Endothelial cell of umbilical vein (primary cell): ENCODE results near the gene DUSP10. TPM values are rescaled to one million over a fixed set of nuclear protein-coding genes. Genes with fewer than 3 reads are reported as not detected.

Experiments
- BruUV-seq: library from RNA; stranded (reverse); fragments of 400-500 nt; replicated peaks from 2 replicates; lab custom pipeline; 2021; lab: Mats Ljungman, UMichigan
- CTCF ChIA-PET: fragments of 300-600, 350-600 bp; sonication (Branson Sonifier 250); formaldehyde crosslinking; loops from one replicate; lab custom pipeline; 2021; ENCODE audit warnings: antibody characterized with exemption, inconsistent platforms; lab: Charles Lee
- POLR2A ChIA-PET: fragments of 300-600, 350-600 bp; sonication (Branson Sonifier 250); formaldehyde crosslinking; loops from one replicate; lab custom pipeline; 2021; ENCODE audit warnings: antibody characterized with exemption, inconsistent platforms; lab: Charles Lee
- DNase-seq: peaks from one replicate; pipeline ENCODE4 v3.0.0-alpha.2; 2011; ENCODE audit warnings: low read depth, low spot score
- FAIRE-seq: peaks from 2 replicates; lab custom pipeline; 2011; peaks lifted over from hg19 to GRCh38; lab: Jason Lieb, UNC
- H2AFZ ChIP-seq: 2 replicates; pipeline ENCODE4 v1.6.0; 2012; ENCODE audit warnings: low read depth, low read length, control low read depth, inconsistent platforms
- H3K27ac ChIP-seq: 2 replicates; pipeline ENCODE4 v1.5.1; 2011; ENCODE audit warnings: low read depth, mild to moderate bottlenecking, control low read depth, low read length, moderate library complexity; ENCODE audit not compliant: insufficient read depth
- H3K27me3 ChIP-seq, 2 experiments: 2 replicates each; pipeline versions ENCODE4 v1.6.0 to v1.6.1; 2011; ENCODE audit warnings: low read length in 2 of 2, mixed read lengths in 1 of 2; ENCODE audit not compliant: control insufficient read depth in 2 of 2, insufficient read depth in 2 of 2
- H3K36me3 ChIP-seq, 2 experiments: 2 replicates in 1 of 2; 3 replicates in 1 of 2; pipeline ENCODE4 v1.5.1; 2011; ENCODE audit warnings: low read length in 2 of 2, mild to moderate bottlenecking in 1 of 2, moderate library complexity in 1 of 2; ENCODE audit not compliant: control insufficient read depth in 2 of 2, insufficient read depth in 2 of 2; ENCODE audit errors: extremely low read depth in 1 of 2
- H3K4me1 ChIP-seq: 3 replicates; pipeline ENCODE4 v1.5.1; 2011; ENCODE audit warnings: mild to moderate bottlenecking, low read length; ENCODE audit not compliant: control insufficient read depth, insufficient read depth; ENCODE audit errors: extremely low read depth
- H3K4me2 ChIP-seq: 2 replicates; pipeline ENCODE4 v1.6.1; 2011; ENCODE audit warnings: low read length, control low read depth, mixed read lengths; ENCODE audit not compliant: insufficient read depth
- H3K4me3 ChIP-seq, 3 experiments: fragments of 200-600 bp in 1 of 3; sonication (generic), shearing (Covaris generic) in 1 of 3; replicated peaks in 1 of 3; 2 replicates each; pipeline ENCODE4 v1.5.1; 2011 to 2016; ENCODE audit warnings: control low read depth in 3 of 3, low read length in 3 of 3, mild to moderate bottlenecking in 2 of 3, inconsistent platforms in 1 of 3, low read depth in 1 of 3, moderate library complexity in 1 of 3; ENCODE audit not compliant: insufficient read depth in 1 of 3
- H3K79me2 ChIP-seq: 2 replicates; pipeline ENCODE4 v1.6.0; 2012; ENCODE audit warnings: low read length, inconsistent platforms; ENCODE audit not compliant: control insufficient read depth, insufficient read depth
- H3K9ac ChIP-seq: replicated peaks from 2 replicates; pipeline ENCODE3; 2011; ENCODE audit warnings: low read length, control low read depth; ENCODE audit not compliant: insufficient read depth; ENCODE audit errors: extremely low read depth
- H3K9me1 ChIP-seq: replicated peaks from 3 replicates; pipeline ENCODE4 v1.6.0; 2011; ENCODE audit warnings: mild to moderate bottlenecking, low read length; ENCODE audit not compliant: control insufficient read depth, insufficient read depth; ENCODE audit errors: extremely low read depth
- H3K9me3 ChIP-seq: replicated peaks from 2 replicates; pipeline ENCODE4 v1.5.1; 2012; ENCODE audit warnings: low read length, inconsistent platforms; ENCODE audit not compliant: control insufficient read depth, insufficient read depth
- H4K20me1 ChIP-seq: replicated peaks from 2 replicates; pipeline ENCODE3; 2011; ENCODE audit warnings: mild to moderate bottlenecking, low read length; ENCODE audit not compliant: control insufficient read depth, insufficient read depth; ENCODE audit errors: extremely low read depth
- CTCF ChIP-seq, 2 donors: IDR thresholded peaks; 1 replicate in 1 of 2; 2 replicates in 1 of 2; pipeline ENCODE4 v1.5.1; 2011; ENCODE audit warnings: low read length in 2 of 2, mild to moderate bottlenecking in 2 of 2, moderate library complexity in 2 of 2, control low read depth in 1 of 2, inconsistent platforms in 1 of 2, low read depth in 1 of 2; ENCODE audit not compliant: insufficient read depth in 1 of 2; ENCODE audit errors: extremely low read depth in 1 of 2
- EZH2 ChIP-seq: IDR thresholded peaks from 2 replicates; pipeline ENCODE4 v1.6.1; 2012; ENCODE audit warnings: borderline replicate concordance, low read depth, mild to moderate bottlenecking, moderate library complexity, low read length, inconsistent platforms; ENCODE audit not compliant: severe bottlenecking
- FOS ChIP-seq: IDR thresholded peaks from 2 replicates; pipeline ENCODE4 v1.6.1; 2011; ENCODE audit warnings: mild to moderate bottlenecking, low read length, moderate library complexity, borderline replicate concordance; ENCODE audit not compliant: insufficient read depth
- GATA2 ChIP-seq: IDR thresholded peaks from 2 replicates; pipeline ENCODE4 v1.7.0; 2011; ENCODE audit warnings: low read depth, mild to moderate bottlenecking, moderate library complexity, mixed read lengths, low read length; ENCODE audit not compliant: insufficient read length, insufficient read depth
- JUN ChIP-seq: IDR thresholded peaks from 2 replicates; pipeline ENCODE4 v1.6.1; 2011; ENCODE audit warnings: borderline replicate concordance, low read depth; ENCODE audit not compliant: insufficient read length, insufficient read depth
- MAX ChIP-seq: IDR thresholded peaks from 2 replicates; pipeline ENCODE4 v1.6.1; 2011; ENCODE audit not compliant: insufficient read depth, insufficient read length
- MYC ChIP-seq: IDR thresholded peaks from one replicate; pipeline ENCODE4 v1.6.1; 2011; ENCODE audit warnings: mild to moderate bottlenecking, low read depth, low read length
- POLR2A ChIP-seq: IDR thresholded peaks from 2 replicates; pipeline ENCODE4 v1.6.1; 2012; ENCODE audit warnings: low read depth, mild to moderate bottlenecking, control low read depth, low read length
- POLR2AphosphoS5 ChIP-seq: IDR thresholded peaks from 2 replicates; pipeline ENCODE4 v1.6.1; 2012; ENCODE audit warnings: low read depth, mild to moderate bottlenecking, control low read depth, low read length, moderate library complexity; ENCODE audit not compliant: insufficient read depth
- dilution Hi-C: fragments of 300-500 bp; cut with MboI; formaldehyde crosslinking; loops from one replicate; pipeline ENCODE4 v1.15.0; 2019; ENCODE audit warnings: low sequenced_read_pairs; ENCODE audit not compliant: extremely low pct_ligation_motif_present
- intact Hi-C: fragments of 100-400 bp; cut with micrococcal nuclease; formaldehyde crosslinking; loops from one replicate; pipeline ENCODE4 v1.10.0; 2022
- polyA plus RNA-seq, 4 experiments: library from polyadenylated mRNA; depleted of rRNA in 3 of 4; stranded (reverse) in 3 of 4; unstranded in 1 of 4; fragments of >200 nt; gene quantifications; 2 replicates each; pipeline versions ENCODE4 v1.2.1 to v1.2.3, GENCODE V29; 2011 to 2012; ENCODE audit warnings: missing spikeins in 1 of 4
- total RNA-seq: library from RNA; stranded (reverse); gene quantifications from 2 replicates; pipeline ENCODE4 v1.2.3, GENCODE V29; 2021

The DUSP10 gene
- total and polyA plus RNA-seq, 2 donors (not counting 3 experiments of a cell fraction or from before 2014, with no cell fraction given), result 1.6 to 1.9 TPM

DNA sequence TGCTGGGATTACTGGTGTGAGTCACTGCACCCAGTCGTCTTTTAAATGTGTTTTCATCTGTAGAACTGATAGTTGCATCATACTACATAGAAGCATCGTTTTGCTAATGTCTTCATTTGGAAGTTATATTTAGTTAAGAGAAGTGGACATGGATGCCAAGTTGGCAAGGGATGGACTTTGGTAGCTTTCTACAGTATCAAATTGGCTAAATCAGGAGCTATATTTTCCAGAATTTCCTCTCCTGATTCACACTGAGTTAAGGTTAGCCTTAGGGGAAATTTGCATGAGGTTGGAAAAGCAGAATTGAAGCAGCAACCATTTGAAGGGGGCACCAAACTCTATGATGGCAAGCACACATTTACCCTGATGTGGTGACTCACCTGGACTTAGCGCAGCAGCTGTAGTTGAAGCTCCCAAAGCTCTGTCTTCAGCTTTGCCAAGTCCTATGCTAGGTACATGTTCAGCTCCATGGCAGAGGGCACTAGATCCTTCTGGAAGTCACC, 43.9 kb downstream of the DUSP10 start:
- POLR2A ChIA-PET, result no interaction called here
- Histone ChIP-seq H3K79me2 (no peaks in the 10 kb centered on the region), H2AFZ (no peak overlapping the region), H3K9me3 (no peaks in the 10 kb centered on the region), H3K4me1 (no peaks in the 10 kb centered on the region), H3K9me1 (no peaks in the 10 kb centered on the region), H3K27ac (no peak overlapping the region), H3K4me3 (no peak overlapping the region), H3K36me3 (no peaks in the 10 kb centered on the region), H3K27me3 (no peaks in the 10 kb centered on the region), H3K4me2 (no peak overlapping the region), H3K9ac (no peak overlapping the region), H4K20me1 (no peaks in the 10 kb centered on the region)
- CTCF ChIA-PET, result interaction anchor here (1.1 kb wide), 1 partner anchor 47 kb away, joined by 4 read pairs; no protein-coding TSS in a partner anchor
- DNase-seq (no peak), FAIRE-seq (no peak)
- TF ChIP-seq MAX (no peak), POLR2A (no peak), MYC (no peak), EZH2 (no peak), POLR2AphosphoS5 (no peak), GATA2 (no peak), CTCF (IDR thresholded peaks at IDR 0.05; ENCODE audit: extremely low read depth in 1 of 2, insufficient read depth in 1 of 2, low read depth in 1 of 2, low read length in 2 of 2) (no peak), JUN (no peak), FOS (no peak)
- intact Hi-C loops (no loop called here), dilution Hi-C loops (no loop called here)
- no TSS peak for BruUV-seq
